Uterus (tissue), 2 donors: ENCODE data around the gene GSG1.

Experiments
- POLR2A ChIP-seq, 2 donors: fragments of 450-650 bp; IDR thresholded peaks; one replicate each; pipeline ENCODE4 v1.6.1; 2016; ENCODE audit warnings: antibody characterized with exemption in 2 of 2, mild to moderate bottlenecking in 1 of 2, moderate library complexity in 1 of 2
- TF ChIP-seq, protein P1 (sequence below), 4 experiments: fragments of 200-600 bp in 2 of 4; fragments of 450-650 bp in 2 of 4; sonication (generic) in 2 of 4; IDR thresholded peaks; one replicate each; pipeline ENCODE4 v1.5.1; 2016 to 2019; ENCODE audit warnings: antibody characterized with exemption in 4 of 4, mild to moderate bottlenecking in 2 of 4, moderate library complexity in 1 of 4

GRCh38 chr12:13120413-13120812, 16.9 kb upstream of the GSG1 start:
- TF ChIP-seq, protein P1, sequence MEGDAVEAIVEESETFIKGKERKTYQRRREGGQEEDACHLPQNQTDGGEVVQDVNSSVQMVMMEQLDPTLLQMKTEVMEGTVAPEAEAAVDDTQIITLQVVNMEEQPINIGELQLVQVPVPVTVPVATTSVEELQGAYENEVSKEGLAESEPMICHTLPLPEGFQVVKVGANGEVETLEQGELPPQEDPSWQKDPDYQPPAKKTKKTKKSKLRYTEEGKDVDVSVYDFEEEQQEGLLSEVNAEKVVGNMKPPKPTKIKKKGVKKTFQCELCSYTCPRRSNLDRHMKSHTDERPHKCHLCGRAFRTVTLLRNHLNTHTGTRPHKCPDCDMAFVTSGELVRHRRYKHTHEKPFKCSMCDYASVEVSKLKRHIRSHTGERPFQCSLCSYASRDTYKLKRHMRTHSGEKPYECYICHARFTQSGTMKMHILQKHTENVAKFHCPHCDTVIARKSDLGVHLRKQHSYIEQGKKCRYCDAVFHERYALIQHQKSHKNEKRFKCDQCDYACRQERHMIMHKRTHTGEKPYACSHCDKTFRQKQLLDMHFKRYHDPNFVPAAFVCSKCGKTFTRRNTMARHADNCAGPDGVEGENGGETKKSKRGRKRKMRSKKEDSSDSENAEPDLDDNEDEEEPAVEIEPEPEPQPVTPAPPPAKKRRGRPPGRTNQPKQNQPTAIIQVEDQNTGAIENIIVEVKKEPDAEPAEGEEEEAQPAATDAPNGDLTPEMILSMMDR (IDR thresholded peaks at IDR 0.05): no peak
- TF ChIP-seq POLR2A (IDR thresholded peaks at IDR 0.05): no peak
